A549 (cell line): ENCODE results near the gene TMA7B. TPM values are rescaled to one million over a fixed set of nuclear protein-coding genes. Genes with fewer than 3 reads are reported as not detected.

Experiments used
- ATAC-seq, 2 experiments: fragments of 200-7000 bp in 1 of 2; fragments of >200 bp in 1 of 2; cut with Nextera tagmentation in 1 of 2; cut with Tn5 transposase in 1 of 2; 3 replicates each; pipeline versions ENCODE4 v1.8.0 to v1.9.1; 2018 to 2020; ENCODE audit warnings: mild to moderate bottlenecking in 1 of 2, moderate library complexity in 1 of 2
- CTCF ChIA-PET: fragments of 300-600 bp; sonication (Branson Sonifier 250); formaldehyde crosslinking; extraction: SDS; loops from one replicate; lab custom pipeline; 2021; ENCODE audit warnings: antibody characterized with exemption, inconsistent platforms; lab: Yijun Ruan, JAX
- POLR2A ChIA-PET: fragments of 350-600 bp; formaldehyde crosslinking; extraction: SDS; loops from one replicate; lab custom pipeline; 2021; ENCODE audit warnings: antibody characterized with exemption, inconsistent platforms; lab: Yijun Ruan, JAX
- DNase-seq, 2 experiments: peaks; one replicate each; pipeline versions ENCODE4 v3.0.0 to v3.0.0-alpha.2; 2011 to 2016; ENCODE audit warnings: low read depth in 1 of 2, low spot score in 1 of 2
- FAIRE-seq: peaks from 2 replicates; lab custom pipeline; 2011; peaks lifted over from hg19 to GRCh38; lab: Jason Lieb, UNC
- H3K27ac ChIP-seq, 2 experiments: fragments of >200 bp; sonication (Bioruptor Twin); formaldehyde crosslinking; 3 replicates each; pipeline ENCODE4 v1.5.1; 2016 to 2017
- H3K4me1 ChIP-seq: fragments of >200 bp; sonication (Bioruptor Twin); formaldehyde crosslinking; 3 replicates; pipeline ENCODE4 v1.6.1; 2016
- H3K4me2 ChIP-seq: fragments of >200 bp; sonication (Bioruptor Twin); formaldehyde crosslinking; 3 replicates; pipeline ENCODE4 v1.6.1; 2016
- H3K4me3 ChIP-seq: fragments of >200 bp; sonication (Bioruptor Twin); formaldehyde crosslinking; 3 replicates; pipeline ENCODE4 v1.5.1; 2016
- H3K9me3 ChIP-seq: fragments of >200 bp; sonication (Bioruptor Twin); formaldehyde crosslinking; 3 replicates; pipeline ENCODE4 v1.6.1; 2016
- CBX2 ChIP-seq: fragments of 200-600 bp; sonication (generic); IDR thresholded peaks from 2 replicates; pipeline ENCODE4 v1.6.1; 2016; ENCODE audit warnings: low read depth, mild to moderate bottlenecking, borderline replicate concordance
- CEBPB ChIP-seq, 2 experiments: fragments of >200 bp in 1 of 2; sonication (Bioruptor Twin) in 1 of 2; formaldehyde crosslinking in 1 of 2; IDR thresholded peaks; 2 replicates each; pipeline ENCODE4 v1.6.1; 2012 to 2016
- EHF ChIP-seq: fragments of 250-450 bp; sonication (Bioruptor Pico); IDR thresholded peaks from 2 replicates; pipeline ENCODE4 v1.5.0; 2020; ENCODE audit warnings: mild to moderate bottlenecking
- EHMT2 ChIP-seq: fragments of 200-600 bp; sonication (generic); IDR thresholded peaks from 2 replicates; pipeline ENCODE4 v1.6.1; 2016; ENCODE audit warnings: antibody characterized with exemption, low read depth, mild to moderate bottlenecking, moderate library complexity
- FOXS1 ChIP-seq: fragments of 250-450 bp; sonication (Bioruptor Pico); IDR thresholded peaks from 2 replicates; pipeline ENCODE4 v1.5.0; 2020; ENCODE audit warnings: mild to moderate bottlenecking, moderate library complexity
- GATA3 ChIP-seq: IDR thresholded peaks from 2 replicates; pipeline ENCODE4 v1.6.1; 2012; ENCODE audit warnings: borderline replicate concordance
- HMGXB4 ChIP-seq: fragments of 250-450 bp; sonication (Bioruptor Pico); IDR thresholded peaks from 2 replicates; pipeline ENCODE4 v1.5.0; 2021; ENCODE audit warnings: mild to moderate bottlenecking, moderate library complexity, borderline replicate concordance
- HOXA7 ChIP-seq: fragments of 250-450 bp; sonication (Bioruptor Pico); IDR thresholded peaks from 2 replicates; pipeline ENCODE4 v1.5.0; 2020; ENCODE audit warnings: mild to moderate bottlenecking, moderate library complexity
- HOXB13 ChIP-seq: fragments of 250-450 bp; sonication (Bioruptor Pico); IDR thresholded peaks from 2 replicates; pipeline ENCODE4 v1.5.0; 2020; ENCODE audit warnings: low read depth, mild to moderate bottlenecking, moderate library complexity
- HOXB5 ChIP-seq: fragments of 250-450 bp; sonication (Bioruptor Pico); IDR thresholded peaks from 2 replicates; pipeline ENCODE4 v1.5.0; 2020; ENCODE audit warnings: mild to moderate bottlenecking, moderate library complexity
- JUN ChIP-seq, 2 experiments: fragments of >200 bp; sonication (Bioruptor Twin); formaldehyde crosslinking; IDR thresholded peaks; 2 replicates in 1 of 2; 3 replicates in 1 of 2; pipeline ENCODE4 v1.6.1; 2016 to 2017
- JUNB ChIP-seq: fragments of >200 bp; sonication (Bioruptor Twin); formaldehyde crosslinking; IDR thresholded peaks from 2 replicates; pipeline ENCODE4 v1.6.1; 2016
- KDM1A ChIP-seq: fragments of 200-600 bp; sonication (generic); IDR thresholded peaks from 2 replicates; pipeline ENCODE4 v1.6.1; 2016; ENCODE audit warnings: low read depth, mild to moderate bottlenecking
- NFE2L2 ChIP-seq: fragments of 150-350 bp; conservative IDR thresholded peaks from 2 replicates; pipeline ENCODE4 v1.6.1; 2014; ENCODE audit warnings: low read length
- NR3C1 ChIP-seq: fragments of >200 bp; sonication (Bioruptor Twin); formaldehyde crosslinking; IDR thresholded peaks from 3 replicates; pipeline ENCODE4 v1.6.1; 2017
- RCOR1 ChIP-seq: fragments of 150-350 bp; IDR thresholded peaks from 2 replicates; pipeline ENCODE4 v1.6.1; 2014; ENCODE audit warnings: antibody characterized with exemption, low read length, low read depth
- RNF2 ChIP-seq: fragments of 200-600 bp; sonication (generic); IDR thresholded peaks from 2 replicates; pipeline ENCODE4 v1.6.1; 2016; ENCODE audit warnings: low read depth, mild to moderate bottlenecking, antibody characterized with exemption, moderate library complexity, borderline replicate concordance
- SMC3 ChIP-seq: fragments of >200 bp; sonication (Bioruptor Twin); formaldehyde crosslinking; IDR thresholded peaks from 3 replicates; pipeline ENCODE4 v1.6.1; 2018; ENCODE audit warnings: inconsistent platforms
- ZFP36 ChIP-seq: fragments of 450-650 bp; IDR thresholded peaks from 2 replicates; pipeline ENCODE4 v1.6.1; 2014; ENCODE audit warnings: borderline replicate concordance; ENCODE audit not compliant: partially characterized antibody
- WGBS: methylation state at CpG from one replicate; pipeline ENCODE4 v1.1.6; 2017; ENCODE audit errors: missing lambda C conversion rate; 5-methylcytosine and 5-hydroxymethylcytosine counted together
- polyA plus RNA-seq, 4 experiments: library from polyadenylated mRNA; depleted of rRNA in 3 of 4; stranded (reverse); fragments of >200 nt; fragmentation: RNase III in 1 of 4; extraction: RNeasy Plus Mini Kit Qiagen cat#74134 plus additional on column Dnase treatment in 1 of 4; gene quantifications; 2 replicates in 3 of 4; 3 replicates in 1 of 4; pipeline ENCODE4 v1.2.3, GENCODE V29; 2011 to 2017
- TF ChIP-seq, protein P1 (sequence below): IDR thresholded peaks from 2 replicates; pipeline ENCODE4 v1.6.1; 2012
- TF ChIP-seq, protein P2 (sequence below): fragments of >200 bp; sonication (Bioruptor Twin); formaldehyde crosslinking; IDR thresholded peaks from 2 replicates; pipeline ENCODE4 v1.6.1; 2016

TMA7B gene
- polyA plus RNA-seq, 2 of the 4 experiments (the other 2 are of a cell fraction), result not detected

DNA sequence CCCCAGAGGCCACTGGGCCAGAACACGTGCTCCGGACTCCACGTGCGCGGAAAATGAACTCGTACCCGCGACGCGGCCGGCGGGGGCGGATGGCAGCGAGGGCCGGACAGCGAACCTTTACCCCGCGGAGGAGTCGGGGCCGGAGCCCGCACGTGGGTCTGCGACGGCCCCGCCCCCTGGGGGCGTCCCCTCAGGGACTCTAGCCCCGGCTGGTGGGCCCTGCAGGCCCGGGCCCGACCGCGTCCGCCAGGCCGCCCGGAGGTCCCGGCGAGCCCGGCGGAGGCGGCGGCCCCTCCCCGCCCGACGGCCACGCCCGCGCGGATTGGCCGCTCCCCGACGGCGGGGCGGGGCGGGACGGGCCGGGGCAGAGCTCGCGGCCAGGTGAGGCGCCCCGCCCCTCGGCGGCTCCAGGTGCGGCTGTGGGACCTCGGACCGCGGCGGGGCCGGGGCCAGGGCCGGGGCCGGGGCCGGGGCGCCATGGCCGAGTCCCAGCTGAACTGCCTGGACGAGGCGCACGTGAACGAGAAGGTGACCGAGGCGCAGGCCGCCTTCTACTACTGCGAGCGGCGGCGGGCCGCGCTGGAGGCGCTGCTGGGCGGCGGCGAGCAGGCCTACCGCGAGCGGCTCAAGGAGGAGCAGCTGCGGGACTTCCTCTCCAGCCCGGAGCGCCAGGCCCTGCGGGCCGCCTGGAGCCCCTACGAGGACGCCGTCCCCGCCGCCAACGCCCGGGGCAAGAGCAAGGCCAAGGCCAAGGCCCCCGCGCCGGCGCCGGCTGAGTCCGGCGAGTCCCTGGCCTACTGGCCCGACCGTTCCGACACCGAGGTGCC, 34.6 kb downstream of the TMA7B start, which contains the start of gene FAM83F:
Gene FAM83F (plus strand): TSS at position 389 of the 827 bp plus-strand sequence. CDS start 89 bp downstream, at position 478.
- WGBS, result 95% methylated on average over 35 of the region's 115 CpGs
- CTCF ChIA-PET, result interaction anchor here (1.0 to 1.8 kb wide), 3 partner anchors 28 to 460 kb away, joined by 4 to 5 read pairs (median 4); no protein-coding TSS in a partner anchor
- Histone ChIP-seq H3K4me2 (no peak within 1 kb of the TSS), H3K4me1 (peaks cover 28% of the 10 kb centered on the region; the same call in 2 of the 3 replicates), H3K9me3 (no peaks in the 10 kb centered on the region), H3K4me3 (no peak within 1 kb of the TSS), H3K27ac (no peak within 1 kb of the TSS)
- TF ChIP-seq CBX2, result no peak
- no peak for TF ChIP-seq RCOR1
- no peak for TF ChIP-seq HOXB5
- no peak for TF ChIP-seq EHMT2
- TF ChIP-seq RNF2, result no peak
- TF ChIP-seq HOXA7 (CRISPR knock-in tag), result no peak
- no peak for TF ChIP-seq GATA3
- TF ChIP-seq KDM1A, result no peak
- TF ChIP-seq NFE2L2, result no peak
- no peak for TF ChIP-seq EHF
- TF ChIP-seq, protein P1, sequence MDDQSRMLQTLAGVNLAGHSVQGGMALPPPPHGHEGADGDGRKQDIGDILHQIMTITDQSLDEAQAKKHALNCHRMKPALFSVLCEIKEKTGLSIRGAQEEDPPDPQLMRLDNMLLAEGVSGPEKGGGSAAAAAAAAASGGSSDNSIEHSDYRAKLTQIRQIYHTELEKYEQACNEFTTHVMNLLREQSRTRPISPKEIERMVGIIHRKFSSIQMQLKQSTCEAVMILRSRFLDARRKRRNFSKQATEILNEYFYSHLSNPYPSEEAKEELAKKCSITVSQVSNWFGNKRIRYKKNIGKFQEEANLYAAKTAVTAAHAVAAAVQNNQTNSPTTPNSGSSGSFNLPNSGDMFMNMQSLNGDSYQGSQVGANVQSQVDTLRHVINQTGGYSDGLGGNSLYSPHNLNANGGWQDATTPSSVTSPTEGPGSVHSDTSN, result no peak
- TF ChIP-seq HMGXB4, result no peak
- TF ChIP-seq HOXB13, result no peak
- no peak for TF ChIP-seq NR3C1
- FAIRE-seq (no peak), ATAC-seq (no peak), DNase-seq (no peak)
- POLR2A ChIA-PET, result no interaction called here

DNA sequence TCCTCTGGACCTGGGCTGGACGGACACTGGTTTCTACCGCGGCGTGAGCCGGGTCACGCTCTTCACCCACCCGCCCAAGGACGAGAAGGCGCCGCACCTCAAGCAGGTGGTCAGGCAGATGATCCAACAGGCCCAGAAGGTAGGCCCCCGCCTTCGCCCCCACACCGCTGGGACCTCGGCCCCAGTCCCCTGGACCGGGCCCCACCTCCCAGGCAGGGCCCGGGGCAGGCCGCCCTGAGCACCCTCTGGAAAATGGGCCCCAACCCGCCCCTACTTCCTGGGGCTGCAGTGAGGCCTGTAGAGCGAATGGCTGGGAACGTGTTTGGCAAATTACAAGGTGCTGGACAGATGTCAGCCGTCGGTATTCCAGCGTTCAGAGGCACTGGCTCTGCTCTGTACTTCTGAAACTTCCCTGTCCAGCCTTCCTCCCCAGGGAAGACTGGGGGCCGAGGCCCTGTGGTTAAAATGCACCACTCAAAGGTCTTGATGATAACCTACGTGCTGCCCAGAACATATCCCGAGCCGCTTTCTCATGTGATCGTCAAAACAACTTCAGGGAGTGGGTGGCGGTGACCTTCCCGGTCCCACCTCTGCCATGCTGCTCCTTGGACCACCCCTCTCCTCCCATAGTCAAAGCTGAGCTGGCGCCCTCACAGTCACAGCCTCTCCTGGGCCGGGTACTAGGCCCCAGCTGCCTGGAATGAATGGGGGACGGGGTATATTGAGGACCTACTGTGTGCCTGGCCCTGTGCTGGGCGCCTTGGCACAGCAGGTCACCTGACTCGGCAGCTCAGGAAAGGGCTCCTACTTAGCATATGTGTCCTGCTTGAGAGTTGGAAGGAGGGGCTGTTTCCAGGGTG, 35.4 kb downstream of the TMA7B start:
- H3K4me2 ChIP-seq, result no peak overlapping the region
- WGBS, result 91% methylated on average over 15 of the region's 35 CpGs
- ChIA-PET POLR2A (no interaction called here), CTCF (interaction anchor here (1.5 kb wide), 1 partner anchor 29 kb away, joined by 5 read pairs; no protein-coding TSS in a partner anchor)
- peaks cover 28% of the 10 kb centered on the region; the same call in 2 of the 3 replicates for H3K4me1 ChIP-seq
- no peak overlapping the region for H3K27ac ChIP-seq
- no peak for TF ChIP-seq CEBPB (IDR thresholded peaks at IDR 0.05)
- no peak for TF ChIP-seq ZFP36
- TF ChIP-seq FOXS1, result no peak
- TF ChIP-seq JUNB, result no peak
- TF ChIP-seq, protein P2, sequence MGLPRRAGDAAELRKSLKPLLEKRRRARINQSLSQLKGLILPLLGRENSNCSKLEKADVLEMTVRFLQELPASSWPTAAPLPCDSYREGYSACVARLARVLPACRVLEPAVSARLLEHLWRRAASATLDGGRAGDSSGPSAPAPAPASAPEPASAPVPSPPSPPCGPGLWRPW, result no peak
- TF ChIP-seq SMC3, result no peak
- no peak for TF ChIP-seq JUN (IDR thresholded peaks at IDR 0.05)
- no peak for FAIRE-seq
- ATAC-seq, result no peak
- no peaks in the 10 kb centered on the region for H3K9me3 ChIP-seq
- H3K4me3 ChIP-seq, result no peak overlapping the region
- DNase-seq, result no peak
